GM21390 (cell line): Measurements from ENCODE around the gene KIT.

Source experiments
- ATAC-seq: cut with Tn5 transposase; IDR thresholded peaks from one replicate; pipeline ENCODE4 v1.9.1; 2021; ENCODE audit not compliant: unreplicated experiment

The KIT gene

GRCh38 chr4:54742636-54743399 lies 85.1 kb downstream of the KIT start:
- ATAC-seq, result no peak

- no peak for ATAC-seq
Measured at GRCh38 chr4:54743562-54743961, 85.8 kb downstream of the KIT start.

DNA sequence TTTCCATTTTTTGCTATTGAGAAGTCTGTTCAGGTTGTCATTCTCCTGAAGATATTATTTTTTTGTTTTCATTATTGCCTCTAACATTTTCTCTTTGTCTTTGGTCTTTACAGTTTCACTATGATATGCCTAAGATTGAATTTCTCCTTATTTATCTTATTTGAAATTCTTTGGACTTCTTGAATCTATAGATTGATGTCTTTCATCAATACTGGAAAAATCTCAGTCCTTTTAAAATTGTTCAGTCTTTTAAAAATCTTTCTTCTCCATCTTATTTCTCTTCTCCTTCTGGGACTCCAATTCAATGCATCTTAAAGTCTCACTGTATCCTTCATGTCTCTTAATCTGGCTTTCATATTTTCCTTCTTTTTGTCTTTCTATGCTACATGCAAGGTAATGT lies 86.7 kb downstream of the KIT start:
- no peak for ATAC-seq

DNA sequence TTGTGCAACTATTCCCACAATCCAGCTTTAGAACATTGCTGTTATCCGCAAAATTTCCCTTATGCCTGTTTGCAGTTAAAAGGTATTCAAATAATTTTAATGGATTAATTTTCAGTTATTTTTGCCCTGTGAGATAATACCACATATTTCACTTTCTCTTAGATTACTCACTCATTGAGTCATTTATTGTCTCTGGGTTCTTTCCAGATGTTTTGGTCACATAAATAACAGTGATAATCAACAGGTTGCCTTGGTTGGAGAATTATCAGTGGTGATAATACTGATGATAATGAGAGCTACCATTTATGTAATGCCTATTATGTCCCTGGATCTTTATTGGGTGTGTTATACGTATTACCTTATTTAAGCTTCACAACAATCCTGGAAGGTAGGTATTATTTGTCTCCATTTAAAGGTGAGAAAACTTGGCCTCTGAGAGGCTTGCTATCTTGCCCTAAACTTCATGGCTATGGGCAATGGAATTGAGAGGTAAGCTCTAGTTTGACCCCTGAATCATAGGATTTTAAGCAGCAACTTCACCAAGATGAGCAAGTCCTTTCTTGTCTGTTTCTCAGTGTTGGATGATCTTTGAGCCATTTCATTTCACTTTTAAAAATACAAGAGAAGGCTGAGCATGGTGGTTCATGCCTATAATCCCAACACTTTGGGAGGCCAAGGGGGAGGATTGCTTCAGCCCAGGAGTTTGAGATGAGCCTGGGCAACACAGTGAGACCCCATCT lies 87.4 kb downstream of the KIT start:
- no peak for ATAC-seq

GRCh38 chr4:54746218-54746617 lies 88.5 kb downstream of the KIT start:
- no peak for ATAC-seq

- ATAC-seq, result no peak
Measured at GRCh38 chr4:54750341-54750740, 92.6 kb downstream of the KIT start.

DNA sequence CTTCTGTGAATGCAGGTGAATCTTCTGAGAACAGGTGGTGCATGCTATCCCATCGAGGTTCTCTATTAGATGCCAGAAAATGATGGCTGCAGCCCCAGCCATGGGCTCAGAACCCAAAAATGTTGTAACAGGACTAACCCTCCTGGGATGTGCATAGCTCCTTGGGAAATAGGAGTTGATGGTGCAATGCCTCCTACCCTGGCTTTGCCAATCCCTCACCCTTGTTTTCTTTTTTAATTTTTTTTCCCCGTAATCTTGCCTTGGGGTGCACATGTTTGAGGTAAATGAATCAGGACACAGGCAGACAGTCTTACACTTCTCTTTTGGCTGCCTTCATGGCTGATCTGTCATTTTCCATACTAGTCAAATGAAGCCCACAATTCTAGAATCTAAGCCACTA lies 96.6 kb downstream of the KIT start:
- no peak for ATAC-seq

GRCh38 chr4:54764476-54764875 lies 106.7 kb downstream of the KIT start:
- no peak for ATAC-seq

GRCh38 chr4:54767376-54767775 lies 109.6 kb downstream of the KIT start:
- ATAC-seq, result no peak

GRCh38 chr4:54773022-54773421 lies 115.3 kb downstream of the KIT start:
- no peak for ATAC-seq

- no peak for ATAC-seq
Measured at GRCh38 chr4:54779036-54779435, 121.3 kb downstream of the KIT start.

GRCh38 chr4:54779476-54780148 lies 121.9 kb downstream of the KIT start:
- ATAC-seq, result no peak

DNA sequence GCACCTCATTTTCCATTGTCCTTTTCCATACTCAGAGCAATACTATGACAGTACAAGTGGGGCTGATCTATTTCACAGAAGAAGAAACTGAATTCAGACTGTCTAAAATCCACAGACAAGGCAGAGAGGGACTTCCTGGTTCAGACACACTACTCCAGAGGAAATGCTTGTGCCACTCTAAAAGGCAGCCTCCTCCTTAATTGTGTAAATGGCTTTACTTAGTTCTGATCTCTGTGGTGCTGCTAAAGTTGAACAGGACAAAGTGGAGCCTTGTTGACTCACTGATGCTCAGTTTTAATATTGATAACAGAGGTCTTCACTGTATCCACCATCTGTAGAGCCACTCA lies 122.4 kb downstream of the KIT start:
- no peak for ATAC-seq

DNA sequence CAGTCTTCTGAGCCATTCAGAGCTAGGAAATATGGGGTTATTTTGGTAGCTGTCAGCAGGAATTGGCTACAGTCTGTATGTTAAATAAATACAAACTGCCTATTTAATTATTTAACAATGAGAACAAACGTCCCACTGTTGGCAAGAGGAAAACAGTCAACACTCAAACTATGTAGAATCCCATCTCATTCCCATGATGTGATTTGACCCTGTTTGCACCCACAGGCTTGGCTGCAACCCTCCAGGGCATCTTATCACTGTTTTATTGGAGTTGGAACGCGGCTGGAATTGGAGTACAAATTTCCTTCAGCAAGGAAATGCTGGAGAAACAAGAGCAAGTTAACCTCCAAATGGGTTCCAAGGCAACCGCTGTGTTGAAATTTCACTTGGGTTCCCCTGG lies 124.0 kb downstream of the KIT start:
- ATAC-seq, result no peak

DNA sequence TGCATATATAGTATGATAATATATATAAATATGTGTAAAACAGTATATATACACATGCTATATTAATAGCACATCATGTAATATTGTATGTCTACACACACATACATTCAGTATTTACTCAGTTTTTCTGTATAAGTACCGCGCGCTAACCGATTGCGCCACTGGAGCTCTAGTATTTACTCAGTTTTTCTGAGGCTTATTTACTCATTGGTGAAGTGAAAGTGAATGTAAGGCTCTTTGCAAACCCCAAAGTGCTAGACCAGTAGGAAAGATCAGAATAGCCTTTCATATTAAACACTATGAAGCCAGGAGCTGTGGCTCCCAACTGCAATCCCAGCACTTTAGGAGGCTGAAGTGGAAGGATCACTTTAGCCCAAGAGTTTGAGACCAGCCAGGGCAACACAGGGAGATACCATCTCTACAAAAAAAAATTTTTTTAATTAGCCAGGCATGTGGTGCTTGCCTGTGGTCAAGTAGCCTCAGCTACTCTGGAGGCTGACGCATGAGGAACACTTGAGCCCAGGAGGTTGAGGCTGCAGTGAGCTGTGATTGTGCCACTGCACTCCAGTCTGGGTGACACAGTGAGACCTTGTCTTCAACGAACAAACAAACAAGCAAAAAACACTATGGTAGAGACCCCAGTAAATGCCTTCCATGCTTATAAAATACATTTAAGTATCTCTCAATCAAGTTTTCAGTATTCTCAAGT lies 125.8 kb downstream of the KIT start:
- ATAC-seq, result no peak

DNA sequence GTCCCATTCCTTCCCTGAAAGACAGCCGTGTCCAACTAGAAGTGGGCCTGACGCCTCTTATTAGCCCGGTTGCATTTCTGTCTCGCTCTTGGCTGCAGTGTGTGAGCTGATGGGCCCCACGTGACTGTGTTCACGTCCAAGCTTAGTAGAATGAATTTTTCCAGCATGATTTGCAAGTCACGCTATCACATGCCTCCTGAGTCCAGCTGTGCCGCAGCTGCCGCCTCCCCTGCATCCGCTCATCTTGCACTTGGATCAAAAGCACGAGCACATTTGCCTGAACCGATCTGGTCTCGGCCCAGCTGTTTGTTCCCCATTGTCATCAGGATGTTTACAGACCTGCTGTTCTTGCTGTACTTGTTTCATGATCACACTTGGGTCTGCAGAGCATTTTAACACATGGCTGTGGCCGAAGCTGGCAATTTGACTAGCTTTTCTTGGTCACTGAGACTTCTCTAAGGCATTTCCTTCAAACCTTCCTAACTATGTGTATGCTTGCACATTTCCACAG lies 126.5 kb downstream of the KIT start:
- ATAC-seq, result no peak
